Measurements from ENCODE around the gene HCRTR2. TPM values are rescaled to one million over a fixed set of nuclear protein-coding genes. Genes with fewer than 3 reads are reported as not detected.
A peak's percentile ranks its signal among the peaks of the same experiment; 100 is the strongest.

Gene HCRTR2
- total and polyA plus RNA-seq, 7 donors: not detected

DNA sequence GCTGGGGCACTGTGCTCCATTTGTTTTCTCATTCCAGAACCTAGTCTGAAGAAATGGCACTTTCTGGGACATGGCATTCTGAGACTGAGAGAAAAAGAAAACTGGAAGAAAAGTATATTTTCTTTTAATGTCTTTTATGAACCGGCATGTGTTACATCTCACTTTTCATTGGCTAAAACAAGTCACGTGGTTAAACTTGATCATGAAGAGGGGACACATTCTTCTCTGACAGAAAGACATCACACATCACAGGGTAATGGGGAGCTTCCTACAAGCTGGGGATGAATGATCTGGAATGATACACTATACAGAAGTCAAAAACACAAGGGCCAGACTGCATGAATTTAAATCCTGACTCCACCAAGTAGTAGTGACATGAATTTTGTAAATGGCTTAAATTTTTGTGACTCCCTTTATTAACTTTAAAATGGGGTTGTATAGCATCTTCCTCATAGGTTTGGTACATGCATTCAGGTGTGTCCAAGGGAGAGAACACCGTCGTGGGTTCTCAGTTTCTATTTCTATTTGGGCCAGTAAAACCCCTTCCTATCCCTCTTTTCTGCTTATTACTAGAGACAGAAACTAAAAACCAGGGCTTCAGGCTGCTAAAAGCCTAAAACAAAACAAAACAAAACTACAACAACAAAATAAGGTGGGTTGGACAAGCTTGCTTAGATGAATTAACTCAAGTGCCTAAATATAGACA, 91.2 kb downstream of the HCRTR2 start:
- H3K9me3 ChIP-seq: no peaks in the 10 kb centered on the region
- intact Hi-C loops (cut with DNase I): no loop called here
- H3K27ac ChIP-seq: no peak overlapping the region
- H3K4me1 ChIP-seq: no peaks in the 10 kb centered on the region
- no peaks in the 10 kb centered on the region for H3K36me3 ChIP-seq
- WGBS, 2 donors: 75 to 83% methylated on average over 4 of the region's 4 CpGs
- H3K27me3 ChIP-seq: no peaks in the 10 kb centered on the region
- TF ChIP-seq POLR2AphosphoS5 (IDR thresholded peaks at IDR 0.05): no peak
- TF ChIP-seq, protein P1, sequence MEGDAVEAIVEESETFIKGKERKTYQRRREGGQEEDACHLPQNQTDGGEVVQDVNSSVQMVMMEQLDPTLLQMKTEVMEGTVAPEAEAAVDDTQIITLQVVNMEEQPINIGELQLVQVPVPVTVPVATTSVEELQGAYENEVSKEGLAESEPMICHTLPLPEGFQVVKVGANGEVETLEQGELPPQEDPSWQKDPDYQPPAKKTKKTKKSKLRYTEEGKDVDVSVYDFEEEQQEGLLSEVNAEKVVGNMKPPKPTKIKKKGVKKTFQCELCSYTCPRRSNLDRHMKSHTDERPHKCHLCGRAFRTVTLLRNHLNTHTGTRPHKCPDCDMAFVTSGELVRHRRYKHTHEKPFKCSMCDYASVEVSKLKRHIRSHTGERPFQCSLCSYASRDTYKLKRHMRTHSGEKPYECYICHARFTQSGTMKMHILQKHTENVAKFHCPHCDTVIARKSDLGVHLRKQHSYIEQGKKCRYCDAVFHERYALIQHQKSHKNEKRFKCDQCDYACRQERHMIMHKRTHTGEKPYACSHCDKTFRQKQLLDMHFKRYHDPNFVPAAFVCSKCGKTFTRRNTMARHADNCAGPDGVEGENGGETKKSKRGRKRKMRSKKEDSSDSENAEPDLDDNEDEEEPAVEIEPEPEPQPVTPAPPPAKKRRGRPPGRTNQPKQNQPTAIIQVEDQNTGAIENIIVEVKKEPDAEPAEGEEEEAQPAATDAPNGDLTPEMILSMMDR (IDR thresholded peaks at IDR 0.05): no peak
- no peak for TF ChIP-seq POLR2A (IDR thresholded peaks at IDR 0.05)
- DNase-seq: no peak
- no peak overlapping the region for H3K4me3 ChIP-seq

DNA sequence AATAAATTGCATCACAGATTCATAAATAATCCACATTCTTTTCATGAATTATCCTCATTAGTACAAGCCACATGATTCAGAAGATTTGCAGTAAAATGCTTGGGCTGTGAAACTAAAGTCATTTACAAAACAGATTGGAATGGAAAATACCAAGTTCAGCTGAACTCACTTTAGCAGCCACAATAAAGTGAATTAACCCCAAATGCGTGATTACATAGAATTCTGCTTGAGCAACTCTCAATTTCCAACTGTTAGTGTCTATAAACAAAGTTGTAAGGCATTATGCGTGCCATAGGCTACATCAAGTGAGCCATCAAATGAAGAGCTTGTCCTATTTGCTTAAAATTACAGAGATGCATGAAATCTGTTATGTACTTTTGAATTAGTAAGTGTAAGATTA, 92.6 kb downstream of the HCRTR2 start:
- TF ChIP-seq, protein P1 (IDR thresholded peaks at IDR 0.05): no peak
- no peak for TF ChIP-seq EP300 (IDR thresholded peaks at IDR 0.05)
- TF ChIP-seq POLR2AphosphoS5 (IDR thresholded peaks at IDR 0.05): no peak
- TF ChIP-seq POLR2A (IDR thresholded peaks at IDR 0.05): no peak
- Histone ChIP-seq H3K27ac (no peak overlapping the region), H3K4me1 (no peaks in the 10 kb centered on the region), H3K9me3 (no peaks in the 10 kb centered on the region), H3K36me3 (no peaks in the 10 kb centered on the region), H3K27me3 (no peaks in the 10 kb centered on the region), H3K4me3 (no peak overlapping the region)
- DNase-seq: no peak
- 80 to 89% methylated on average over 2 of the region's 2 CpGs for WGBS, 2 donors
- intact Hi-C loops (cut with DNase I): no loop called here

DNA sequence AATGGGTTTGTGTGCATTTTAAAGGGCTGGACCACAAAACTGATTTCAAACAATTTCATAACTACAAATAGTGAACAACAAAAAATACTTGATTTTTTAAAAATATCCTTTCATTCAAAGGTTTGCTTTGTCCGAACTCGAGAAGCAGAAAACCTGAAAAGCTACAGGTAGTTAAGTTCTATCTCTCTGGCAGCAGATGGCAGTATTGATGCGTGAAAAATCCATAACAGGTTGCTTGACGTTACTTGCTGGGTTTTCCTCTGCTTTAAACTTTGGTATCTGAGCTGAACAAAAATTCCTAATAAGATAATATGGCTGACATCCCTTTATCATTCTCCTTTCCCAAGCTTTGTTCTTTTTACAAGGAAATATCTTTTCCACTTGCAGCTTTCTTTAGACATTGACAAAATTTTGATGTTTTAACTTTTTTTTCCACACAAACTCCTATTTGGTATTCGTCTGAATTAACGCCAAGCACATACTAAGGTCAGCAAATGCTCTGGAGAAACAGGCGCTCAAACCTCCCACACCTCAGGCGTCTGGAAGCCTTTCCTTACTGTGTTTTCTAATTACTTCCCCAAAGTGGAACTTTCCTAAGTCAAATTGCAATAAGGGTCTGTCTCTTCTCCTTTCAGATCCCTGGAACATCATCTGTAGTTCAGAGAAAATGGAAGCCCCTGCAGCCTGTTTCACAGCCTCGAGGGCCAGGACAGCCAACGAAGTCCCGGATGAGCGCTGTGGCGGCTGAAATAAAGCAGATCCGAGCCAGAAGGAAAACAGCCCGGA, 102.6 kb downstream of the HCRTR2 start:
- no peak for DNase-seq
- intact Hi-C loops (cut with DNase I): loop anchor here (5.0 to 10.0 kb wide), 2 partner anchors 678 to 1015 kb away; no protein-coding TSS in a partner anchor

DNA sequence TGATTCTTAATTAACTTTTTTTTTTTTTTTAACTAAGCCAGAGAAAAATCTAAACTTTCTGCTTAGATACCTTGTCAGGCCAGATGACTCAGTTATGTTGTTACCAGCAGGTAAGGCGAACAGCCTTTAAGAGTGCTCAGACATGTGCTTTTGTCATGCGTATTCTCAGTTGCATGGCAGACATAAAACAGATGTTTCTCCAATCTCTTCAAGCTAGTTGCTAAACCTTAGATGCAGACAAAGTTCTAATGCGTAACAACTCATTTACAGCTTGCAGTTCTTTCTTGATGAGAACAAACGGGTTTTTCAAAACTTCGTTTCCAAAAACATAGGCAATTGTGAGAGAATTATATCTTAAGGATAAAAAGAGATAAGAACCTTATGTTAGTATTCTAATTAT, 103.3 kb downstream of the HCRTR2 start:
- Histone ChIP-seq H3K27me3 (no peaks in the 10 kb centered on the region), H3K36me3 (no peaks in the 10 kb centered on the region), H3K4me1 (no peaks in the 10 kb centered on the region), H3K4me3 (no peak overlapping the region), H3K27ac (no peak overlapping the region), H3K9me3 (no peaks in the 10 kb centered on the region)
- 85 to 87% methylated on average over 5 of the region's 5 CpGs for WGBS, 2 donors
- TF ChIP-seq EP300 (IDR thresholded peaks at IDR 0.05) (no peak), POLR2AphosphoS5 (IDR thresholded peaks at IDR 0.05) (peak in 1 of 4 donors; percentile 55)
- no peak for DNase-seq
- intact Hi-C loops (cut with DNase I): loop anchor here (5.0 to 10.0 kb wide), 2 partner anchors 677 to 1015 kb away; no protein-coding TSS in a partner anchor

More for the DNA sequence above, 102.6 kb downstream of the HCRTR2 start:
- TF ChIP-seq EP300 (IDR thresholded peaks at IDR 0.05) (no peak), POLR2A (IDR thresholded peaks at IDR 0.05) (no peak), POLR2AphosphoS5 (IDR thresholded peaks at IDR 0.05) (no peak)
- TF ChIP-seq, protein P1 (IDR thresholded peaks at IDR 0.05): peak in 2 of 4 experiments; percentile 30 to 47
- Histone ChIP-seq H3K27me3 (no peaks in the 10 kb centered on the region), H3K4me3 (peak overlapping the region in 2 of 4 donors; percentile 9), H3K36me3 (no peaks in the 10 kb centered on the region), H3K4me1 (no peaks in the 10 kb centered on the region), H3K27ac (no peak overlapping the region), H3K9me3 (no peaks in the 10 kb centered on the region)
- 35 to 51% methylated on average over 15 of the region's 15 CpGs for WGBS, 2 donors

DNA sequence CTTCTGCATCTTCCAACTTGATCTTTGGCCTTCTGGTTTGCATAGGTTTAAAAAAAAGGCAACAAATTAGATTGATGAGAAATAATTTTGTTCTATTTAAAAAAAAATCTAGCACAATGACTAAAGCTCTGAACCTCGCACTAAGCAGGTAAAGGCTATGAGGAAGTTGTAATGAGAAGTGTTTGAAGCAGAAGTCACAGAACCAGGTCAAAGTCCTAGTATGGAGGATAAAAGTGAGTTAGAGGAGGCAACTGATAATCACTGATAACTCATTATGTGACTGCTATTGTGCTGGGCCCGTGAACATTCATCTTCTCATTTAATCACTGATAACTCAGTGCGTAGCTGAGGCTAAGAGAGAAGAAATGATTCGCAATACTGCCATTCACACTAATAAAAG, 106.9 kb downstream of the HCRTR2 start:
- WGBS, 2 donors: 27 to 71% methylated on average over 4 of the region's 4 CpGs
- intact Hi-C loops (cut with DNase I): no loop called here
- no peaks in the 10 kb centered on the region for H3K36me3 ChIP-seq
- TF ChIP-seq EP300 (IDR thresholded peaks at IDR 0.05): no peak
- TF ChIP-seq POLR2AphosphoS5 (IDR thresholded peaks at IDR 0.05): no peak
- no peak for TF ChIP-seq POLR2A (IDR thresholded peaks at IDR 0.05)
- H3K9me3 ChIP-seq: no peaks in the 10 kb centered on the region
- H3K27ac ChIP-seq: no peak overlapping the region
- H3K27me3 ChIP-seq: no peaks in the 10 kb centered on the region
- no peak for DNase-seq
- H3K4me1 ChIP-seq: no peaks in the 10 kb centered on the region
- H3K4me3 ChIP-seq: no peak overlapping the region
